Measurements from ENCODE around the gene MRPS10.

The MRPS10 gene

GRCh38 chr6:42217519-42218367, at the start of gene MRPS10:
Gene MRPS10, minus strand, starts transcription at chr6:42217861. Its CDS starts 12 bp downstream, at chr6:42217849.
- peak within 1 kb of the TSS; percentile 93 for H3K4me3 Mint-ChIP-seq
- DNase-seq (ENCODE audit: low spot score in 2 of 2) (peak; percentile 79 to 87), ATAC-seq (ENCODE audit: low read depth) (peak; percentile 100)
- peaks cover 5% of the 10 kb centered on the region for H3K36me3 Mint-ChIP-seq
- peaks cover 4% of the 10 kb centered on the region for H3K4me1 Mint-ChIP-seq
- no peaks in the 10 kb centered on the region for H3K9me3 Mint-ChIP-seq
- no peaks in the 10 kb centered on the region for H3K27me3 Mint-ChIP-seq
- H3K27ac Mint-ChIP-seq, result peak within 1 kb of the TSS; percentile 94

- Mint-ChIP-seq H3K9me3 (no peaks in the 10 kb centered on the region), H3K4me3 (no peak overlapping the region), H3K36me3 (peaks cover 2% of the 10 kb centered on the region), H3K27ac (no peak overlapping the region), H3K4me1 (peaks cover 17% of the 10 kb centered on the region), H3K27me3 (no peaks in the 10 kb centered on the region)
- ATAC-seq (ENCODE audit: low read depth) (no peak), DNase-seq (ENCODE audit: low spot score in 2 of 2) (no peak)
Observed at GRCh38 chr6:42266538-42266937, 48.9 kb upstream of the MRPS10 start.

- no peaks in the 10 kb centered on the region for H3K9me3 Mint-ChIP-seq
- DNase-seq (ENCODE audit: low spot score in 2 of 2) (no peak), ATAC-seq (ENCODE audit: low read depth) (no peak)
- H3K36me3 Mint-ChIP-seq, result peaks cover 2% of the 10 kb centered on the region
- H3K4me3 Mint-ChIP-seq, result no peak overlapping the region
- no peak overlapping the region for H3K27ac Mint-ChIP-seq
- no peaks in the 10 kb centered on the region for H3K27me3 Mint-ChIP-seq
- H3K4me1 Mint-ChIP-seq, result peaks cover 12% of the 10 kb centered on the region
Observed at GRCh38 chr6:42264852-42265390, 47.3 kb upstream of the MRPS10 start.

- no peaks in the 10 kb centered on the region for H3K9me3 Mint-ChIP-seq
- DNase-seq (ENCODE audit: low spot score in 2 of 2) (no peak), ATAC-seq (ENCODE audit: low read depth) (no peak)
- no peak overlapping the region for H3K27ac Mint-ChIP-seq
- no peak overlapping the region for H3K4me3 Mint-ChIP-seq
- peaks cover 6% of the 10 kb centered on the region for H3K4me1 Mint-ChIP-seq
- peaks cover 2% of the 10 kb centered on the region for H3K36me3 Mint-ChIP-seq
- no peaks in the 10 kb centered on the region for H3K27me3 Mint-ChIP-seq
Observed at GRCh38 chr6:42264162-42264851, 46.6 kb upstream of the MRPS10 start.

- no peak overlapping the region for H3K27ac Mint-ChIP-seq
- no peaks in the 10 kb centered on the region for H3K27me3 Mint-ChIP-seq
- H3K36me3 Mint-ChIP-seq, result peaks cover 4% of the 10 kb centered on the region
- no peaks in the 10 kb centered on the region for H3K9me3 Mint-ChIP-seq
- DNase-seq (ENCODE audit: low spot score in 2 of 2), result no peak
- H3K4me3 Mint-ChIP-seq, result no peak overlapping the region
- H3K4me1 Mint-ChIP-seq, result peaks cover 6% of the 10 kb centered on the region
- no peak for ATAC-seq (ENCODE audit: low read depth)
Observed at GRCh38 chr6:42263165-42263728, 45.6 kb upstream of the MRPS10 start.

GRCh38 chr6:42260972-42261371, 43.3 kb upstream of the MRPS10 start:
- H3K4me1 Mint-ChIP-seq, result no peaks in the 10 kb centered on the region
- H3K27me3 Mint-ChIP-seq, result no peaks in the 10 kb centered on the region
- peaks cover 7% of the 10 kb centered on the region for H3K36me3 Mint-ChIP-seq
- H3K4me3 Mint-ChIP-seq, result no peak overlapping the region
- ATAC-seq (ENCODE audit: low read depth) (peak; percentile 57), DNase-seq (ENCODE audit: low spot score in 2 of 2) (peak in 1 of 2 donors; percentile 19)
- H3K9me3 Mint-ChIP-seq, result no peaks in the 10 kb centered on the region
- H3K27ac Mint-ChIP-seq, result no peak overlapping the region

- DNase-seq (ENCODE audit: low spot score in 2 of 2), result no peak
- no peak for ATAC-seq (ENCODE audit: low read depth)
- Mint-ChIP-seq H3K4me1 (no peaks in the 10 kb centered on the region), H3K9me3 (no peaks in the 10 kb centered on the region), H3K4me3 (no peak overlapping the region), H3K36me3 (peaks cover 7% of the 10 kb centered on the region), H3K27me3 (no peaks in the 10 kb centered on the region), H3K27ac (no peak overlapping the region)
Observed at GRCh38 chr6:42260396-42260888, 42.8 kb upstream of the MRPS10 start.

GRCh38 chr6:42259841-42260395, 42.3 kb upstream of the MRPS10 start:
- Mint-ChIP-seq H3K4me1 (no peaks in the 10 kb centered on the region), H3K4me3 (no peak overlapping the region), H3K27me3 (no peaks in the 10 kb centered on the region), H3K9me3 (no peaks in the 10 kb centered on the region), H3K27ac (no peak overlapping the region), H3K36me3 (peaks cover 7% of the 10 kb centered on the region)
- no peak for ATAC-seq (ENCODE audit: low read depth)
- DNase-seq (ENCODE audit: low spot score in 2 of 2), result no peak

- Mint-ChIP-seq H3K27ac (no peak overlapping the region), H3K9me3 (no peaks in the 10 kb centered on the region), H3K36me3 (peaks cover 7% of the 10 kb centered on the region), H3K27me3 (no peaks in the 10 kb centered on the region), H3K4me3 (no peak overlapping the region), H3K4me1 (no peaks in the 10 kb centered on the region)
- DNase-seq (ENCODE audit: low spot score in 2 of 2) (no peak), ATAC-seq (ENCODE audit: low read depth) (no peak)
Observed at GRCh38 chr6:42259286-42259685, 41.6 kb upstream of the MRPS10 start.

- Mint-ChIP-seq H3K27me3 (no peaks in the 10 kb centered on the region), H3K27ac (no peak overlapping the region), H3K9me3 (no peaks in the 10 kb centered on the region), H3K4me3 (no peak overlapping the region), H3K4me1 (no peaks in the 10 kb centered on the region), H3K36me3 (peaks cover 8% of the 10 kb centered on the region)
- ATAC-seq (ENCODE audit: low read depth) (no peak), DNase-seq (ENCODE audit: low spot score in 2 of 2) (no peak)
Observed at GRCh38 chr6:42257614-42258013, 40.0 kb upstream of the MRPS10 start.

- DNase-seq (ENCODE audit: low spot score in 2 of 2) (no peak), ATAC-seq (ENCODE audit: low read depth) (no peak)
- H3K36me3 Mint-ChIP-seq, result peaks cover 7% of the 10 kb centered on the region
- H3K4me3 Mint-ChIP-seq, result no peak overlapping the region
- H3K9me3 Mint-ChIP-seq, result no peaks in the 10 kb centered on the region
- no peak overlapping the region for H3K27ac Mint-ChIP-seq
- H3K4me1 Mint-ChIP-seq, result no peaks in the 10 kb centered on the region
- peaks cover 2% of the 10 kb centered on the region for H3K27me3 Mint-ChIP-seq
Observed at GRCh38 chr6:42257063-42257462, 39.4 kb upstream of the MRPS10 start.

- no peak for ATAC-seq (ENCODE audit: low read depth)
- Mint-ChIP-seq H3K4me1 (no peaks in the 10 kb centered on the region), H3K4me3 (no peak overlapping the region), H3K27me3 (peaks cover 2% of the 10 kb centered on the region), H3K27ac (no peak overlapping the region), H3K9me3 (no peaks in the 10 kb centered on the region), H3K36me3 (peaks cover 7% of the 10 kb centered on the region)
- DNase-seq (ENCODE audit: low spot score in 2 of 2), result no peak
Observed at GRCh38 chr6:42255050-42255449, 37.4 kb upstream of the MRPS10 start.

- DNase-seq (ENCODE audit: low spot score in 2 of 2) (no peak), ATAC-seq (ENCODE audit: low read depth) (no peak)
- Mint-ChIP-seq H3K36me3 (peaks cover 7% of the 10 kb centered on the region), H3K27me3 (peaks cover 2% of the 10 kb centered on the region), H3K4me1 (no peaks in the 10 kb centered on the region), H3K9me3 (no peaks in the 10 kb centered on the region), H3K27ac (no peak overlapping the region), H3K4me3 (no peak overlapping the region)
Observed at GRCh38 chr6:42254505-42254904, 36.8 kb upstream of the MRPS10 start.

Data from memory B cell (primary cell).